Activated CD4-positive, alpha-beta T cell treated with anti-CD3 and anti-CD28 coated beads, Interleukin-2, Interleukin-4, amounts not matched to agents 100 ng/mL and 50 ng/mL, durations not matched to agents 16 hours and 8 hours (primary cell): ENCODE measurements around the gene STX5.
A peak's percentile ranks its signal among the peaks of the same experiment; 100 is the strongest.
"Not testable (repeated sequence)": the region's sequence is repeated elsewhere in the genome, so short reads cannot be mapped to it uniquely, and the experiment has no call there.

ENCODE experiments used
- DNase-seq: peaks from one replicate; pipeline ENCODE4 v3.0.0-alpha.2; 2020; ENCODE audit warnings: low spot score

The STX5 gene, protein sequence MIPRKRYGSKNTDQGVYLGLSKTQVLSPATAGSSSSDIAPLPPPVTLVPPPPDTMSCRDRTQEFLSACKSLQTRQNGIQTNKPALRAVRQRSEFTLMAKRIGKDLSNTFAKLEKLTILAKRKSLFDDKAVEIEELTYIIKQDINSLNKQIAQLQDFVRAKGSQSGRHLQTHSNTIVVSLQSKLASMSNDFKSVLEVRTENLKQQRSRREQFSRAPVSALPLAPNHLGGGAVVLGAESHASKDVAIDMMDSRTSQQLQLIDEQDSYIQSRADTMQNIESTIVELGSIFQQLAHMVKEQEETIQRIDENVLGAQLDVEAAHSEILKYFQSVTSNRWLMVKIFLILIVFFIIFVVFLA

DNA sequence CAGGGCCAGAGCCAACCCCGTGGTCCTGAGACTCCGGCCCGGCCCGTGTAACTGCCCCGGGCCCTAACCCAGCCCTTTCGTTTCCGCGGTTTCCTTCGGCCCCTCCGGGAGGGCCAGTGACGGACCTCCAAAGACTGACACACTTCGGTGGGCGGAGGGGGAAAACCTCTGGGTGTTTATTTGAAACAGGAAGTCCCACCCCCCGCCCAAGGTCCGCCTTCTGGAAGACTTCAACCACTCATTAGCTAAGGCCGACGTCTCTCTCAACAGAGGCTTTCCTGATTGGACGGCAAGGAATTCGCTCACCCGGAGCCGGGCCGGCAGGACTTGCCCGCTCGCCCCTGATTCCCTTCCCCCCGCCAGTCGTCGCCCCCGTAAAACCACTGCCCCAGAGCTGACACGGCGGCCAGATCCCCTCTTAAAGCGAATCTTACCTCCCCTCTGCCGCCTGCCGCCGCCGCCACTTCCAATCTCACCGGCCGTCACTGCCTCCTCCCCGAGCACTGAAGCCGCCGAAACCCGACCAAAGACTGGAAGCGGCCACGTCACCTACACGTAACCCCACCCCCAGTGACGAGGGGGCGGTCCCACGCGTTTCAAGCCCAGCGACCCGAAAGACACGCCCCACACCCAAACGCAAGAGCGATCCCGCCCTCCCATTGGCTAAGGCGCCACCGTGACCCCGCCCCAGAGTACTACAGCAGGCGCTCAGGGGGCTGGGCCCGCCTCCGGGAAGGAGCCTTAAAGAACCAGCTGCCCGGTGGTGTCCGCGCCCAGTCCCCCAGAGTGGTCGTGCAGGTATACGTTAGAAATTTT lies at the start of gene STX5:
TSS of gene STX5 (minus strand) at position 532 of the 816 bp plus-strand sequence. CDS start 808 bp downstream, outside the sequence.
- peak; percentile 100 for DNase-seq

DNA sequence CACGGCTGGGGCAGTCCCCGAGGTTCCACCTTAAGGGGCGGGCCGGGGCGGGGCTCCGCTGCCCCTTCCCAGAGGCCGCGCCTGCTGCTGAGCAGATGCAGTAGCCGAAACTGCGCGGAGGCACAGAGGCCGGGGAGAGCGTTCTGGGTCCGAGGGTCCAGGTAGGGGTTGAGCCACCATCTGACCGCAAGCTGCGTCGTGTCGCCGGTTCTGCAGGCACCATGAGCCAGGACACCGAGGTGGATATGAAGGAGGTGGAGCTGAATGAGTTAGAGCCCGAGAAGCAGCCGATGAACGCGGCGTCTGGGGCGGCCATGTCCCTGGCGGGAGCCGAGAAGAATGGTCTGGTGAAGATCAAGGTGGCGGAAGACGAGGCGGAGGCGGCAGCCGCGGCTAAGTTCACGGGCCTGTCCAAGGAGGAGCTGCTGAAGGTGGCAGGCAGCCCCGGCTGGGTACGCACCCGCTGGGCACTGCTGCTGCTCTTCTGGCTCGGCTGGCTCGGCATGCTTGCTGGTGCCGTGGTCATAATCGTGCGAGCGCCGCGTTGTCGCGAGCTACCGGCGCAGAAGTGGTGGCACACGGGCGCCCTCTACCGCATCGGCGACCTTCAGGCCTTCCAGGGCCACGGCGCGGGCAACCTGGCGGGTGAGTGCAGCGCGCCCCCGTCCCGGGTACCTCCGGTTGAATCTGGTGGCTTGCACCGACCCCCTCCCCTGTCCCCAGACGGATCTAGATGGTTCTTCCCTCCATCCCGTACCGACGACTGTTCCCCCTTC lies 49.1 kb upstream of the STX5 start, which contains the start of gene SLC3A2:
TSS of gene SLC3A2 (plus strand) at position 94 of the 776 bp plus-strand sequence. CDS start at position 222, 128 bp downstream.
- DNase-seq = peak; percentile 91

- DNase-seq = no peak
Observed at GRCh38 chr11:62880231-62880802, 48.5 kb upstream of the STX5 start.

- DNase-seq = no peak
Observed at GRCh38 chr11:62879235-62879978, 47.6 kb upstream of the STX5 start.

- no peak for DNase-seq
Observed at GRCh38 chr11:62876712-62877111, 44.9 kb upstream of the STX5 start.

GRCh38 chr11:62875698-62876478 lies 44.0 kb upstream of the STX5 start:
- no peak for DNase-seq

DNA sequence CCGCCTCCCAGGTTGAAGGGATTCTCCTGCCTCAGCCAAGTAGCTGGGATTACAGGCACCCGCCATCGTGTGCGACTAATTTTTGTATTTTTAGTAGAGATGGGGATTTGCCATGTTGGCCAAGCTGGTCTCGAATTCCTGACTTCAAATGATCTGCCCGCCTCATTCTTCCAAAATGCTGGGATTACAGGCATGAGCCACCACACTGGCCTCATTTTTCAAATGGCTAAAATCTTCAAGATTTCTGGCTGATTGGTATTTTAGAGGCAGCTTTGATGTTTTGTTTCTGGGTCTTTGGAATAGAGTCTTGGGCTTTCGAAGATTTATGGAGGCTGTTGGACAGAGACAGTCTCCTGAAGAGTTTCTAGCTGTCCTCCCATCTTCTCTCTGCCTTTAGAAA lies 43.0 kb upstream of the STX5 start:
- no peak for DNase-seq

- no peak for DNase-seq
Observed at GRCh38 chr11:62865635-62866034, 33.8 kb upstream of the STX5 start.

GRCh38 chr11:62863687-62864335 lies 32.0 kb upstream of the STX5 start:
- DNase-seq = no peak

GRCh38 chr11:62861564-62862192 lies 29.8 kb upstream of the STX5 start:
- not testable (repeated sequence) for DNase-seq

GRCh38 chr11:62860835-62861563 lies 29.1 kb upstream of the STX5 start:
- peak; percentile 63 for DNase-seq

DNA sequence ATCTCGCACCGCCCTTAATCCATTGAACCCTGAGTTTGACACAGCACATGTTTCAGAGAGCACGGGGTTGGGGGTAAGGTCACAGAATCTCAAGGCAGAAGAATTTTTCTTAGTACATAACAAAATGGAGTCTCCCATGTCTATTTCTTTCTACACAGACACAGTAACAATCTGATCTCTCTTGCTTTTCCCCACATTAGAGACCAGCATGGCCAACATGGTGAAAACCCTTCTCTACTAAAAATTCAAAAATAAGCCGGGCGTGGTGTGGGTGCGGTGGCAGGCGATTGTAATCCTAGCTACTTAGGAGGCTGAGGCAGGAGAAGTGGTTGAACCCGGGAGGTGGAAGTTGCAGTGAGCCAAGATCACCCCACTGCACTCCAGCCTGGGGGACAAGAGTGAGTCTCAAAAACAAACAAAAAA lies 27.4 kb upstream of the STX5 start:
- not testable (repeated sequence) for DNase-seq

GRCh38 chr11:62858201-62858600 lies 26.4 kb upstream of the STX5 start:
- DNase-seq = no peak

DNA sequence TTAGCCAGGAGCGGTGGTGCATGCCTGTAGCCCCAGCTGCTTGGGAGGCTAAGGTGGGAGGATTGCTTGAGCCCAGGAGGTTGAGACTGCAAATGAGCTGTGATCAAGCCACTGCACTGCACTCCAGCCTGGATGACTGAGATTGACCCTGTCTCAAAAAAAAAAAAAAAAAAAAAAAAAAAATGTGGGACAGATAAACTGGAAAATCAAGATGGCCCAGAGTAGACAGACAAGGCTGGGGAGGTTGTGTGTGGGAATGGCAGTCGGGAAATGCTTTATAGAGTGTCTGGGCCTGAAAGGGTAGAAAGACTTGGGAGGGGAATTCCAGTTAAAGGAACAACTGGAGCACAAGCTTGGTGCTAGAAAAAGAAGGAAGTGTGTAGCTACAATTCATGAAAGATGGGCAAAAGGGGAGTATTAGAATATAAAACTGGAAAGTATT lies 25.7 kb upstream of the STX5 start:
- no peak for DNase-seq

GRCh38 chr11:62856333-62856895 lies 24.6 kb upstream of the STX5 start:
- no peak for DNase-seq

- DNase-seq = peak; percentile 99
Observed at GRCh38 chr11:62855571-62856332, 23.9 kb upstream of the STX5 start.

DNA sequence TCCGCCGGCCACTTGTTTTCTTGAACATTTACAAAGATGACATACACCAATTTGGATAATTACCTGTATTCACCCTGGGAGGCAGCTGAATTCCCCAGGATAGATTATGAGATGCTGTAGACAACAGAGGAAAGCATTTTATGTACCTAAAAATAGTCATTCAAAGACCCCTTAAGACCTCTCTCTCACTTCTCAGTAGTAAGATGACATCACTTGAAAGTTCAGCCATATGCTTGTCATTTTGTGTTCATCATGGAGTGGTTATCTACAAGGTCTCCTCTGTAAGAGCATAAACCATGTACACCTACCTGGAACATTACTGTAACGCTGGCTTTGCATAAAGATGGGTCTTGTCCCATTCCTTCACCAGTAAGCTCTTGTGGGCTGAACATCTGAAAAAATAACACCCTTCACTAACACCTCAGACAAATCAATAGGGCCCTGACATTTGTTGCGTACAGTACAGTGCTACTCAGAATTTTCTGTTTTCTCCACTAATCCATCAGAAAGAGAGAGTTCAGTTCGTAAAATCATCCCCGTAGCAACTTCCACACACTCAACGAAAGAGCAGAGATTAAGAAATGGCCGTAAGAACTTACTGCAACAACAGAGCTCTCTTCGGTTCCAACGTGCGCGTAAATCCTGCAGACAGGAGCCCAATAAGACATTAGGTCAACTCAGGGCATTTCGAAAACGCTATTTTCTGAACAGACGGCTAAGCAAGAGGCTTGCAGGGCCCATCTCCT lies 23.1 kb upstream of the STX5 start:
- DNase-seq = peak; percentile 46
